Ascending aorta (tissue), 2 donors: Measurements from ENCODE around the gene CRACDL. TPM values are rescaled to one million over a fixed set of nuclear protein-coding genes. Genes with fewer than 3 reads are reported as not detected.
A peak's percentile ranks its signal among the peaks of the same experiment; 100 is the strongest.

Experiments used
- DNase-seq, 2 donors: peaks; one replicate each; pipeline ENCODE4 v3.0.0-alpha.2; 2019; ENCODE audit warnings: low spot score in 2 of 2
- H3K27ac ChIP-seq, 2 donors: fragments of 200-600 bp; sonication (generic); one replicate each; pipeline ENCODE4 v1.5.1; 2016 to 2017; ENCODE audit warnings: mild to moderate bottlenecking in 1 of 2
- H3K27me3 ChIP-seq: fragments of 200-600 bp; sonication (generic); one replicate; pipeline ENCODE4 v1.5.1; 2017
- H3K36me3 ChIP-seq, 2 donors: fragments of 200-600 bp; sonication (generic); one replicate each; pipeline ENCODE4 v1.5.1; 2016
- H3K4me1 ChIP-seq, 2 donors: fragments of 200-600 bp; sonication (generic); one replicate each; pipeline ENCODE4 v1.5.1; 2016 to 2017; ENCODE audit warnings: mild to moderate bottlenecking in 1 of 2
- H3K4me3 ChIP-seq, 2 donors: fragments of 200-600 bp; sonication (generic); one replicate each; pipeline ENCODE4 v1.5.1; 2016 to 2017; ENCODE audit warnings: mild to moderate bottlenecking in 1 of 2
- H3K9me3 ChIP-seq, 2 donors: fragments of 200-600 bp; sonication (generic); one replicate each; pipeline ENCODE4 v1.5.1; 2016
- intact Hi-C: fragments of 100-400 bp; cut with DNase I; formaldehyde crosslinking; loops from one replicate; pipeline ENCODE4 v1.15.1; 2023
- total RNA-seq: library from RNA; depleted of rRNA; stranded (reverse); fragments of >200 nt; gene quantifications from one replicate; pipeline ENCODE4 v1.1.0, GENCODE V29; 2016
- TF ChIP-seq, protein P1 (sequence below), 3 experiments: fragments of 200-600 bp in 2 of 3; fragments of 450-650 bp in 1 of 3; sonication (generic) in 2 of 3; IDR thresholded peaks; one replicate each; pipeline ENCODE4 v1.5.1; 2016 to 2019; ENCODE audit warnings: antibody characterized with exemption in 3 of 3, mild to moderate bottlenecking in 1 of 3, moderate library complexity in 1 of 3

Gene CRACDL
- total RNA-seq, 1 donor from 2014 or later = 51.9 TPM

DNA sequence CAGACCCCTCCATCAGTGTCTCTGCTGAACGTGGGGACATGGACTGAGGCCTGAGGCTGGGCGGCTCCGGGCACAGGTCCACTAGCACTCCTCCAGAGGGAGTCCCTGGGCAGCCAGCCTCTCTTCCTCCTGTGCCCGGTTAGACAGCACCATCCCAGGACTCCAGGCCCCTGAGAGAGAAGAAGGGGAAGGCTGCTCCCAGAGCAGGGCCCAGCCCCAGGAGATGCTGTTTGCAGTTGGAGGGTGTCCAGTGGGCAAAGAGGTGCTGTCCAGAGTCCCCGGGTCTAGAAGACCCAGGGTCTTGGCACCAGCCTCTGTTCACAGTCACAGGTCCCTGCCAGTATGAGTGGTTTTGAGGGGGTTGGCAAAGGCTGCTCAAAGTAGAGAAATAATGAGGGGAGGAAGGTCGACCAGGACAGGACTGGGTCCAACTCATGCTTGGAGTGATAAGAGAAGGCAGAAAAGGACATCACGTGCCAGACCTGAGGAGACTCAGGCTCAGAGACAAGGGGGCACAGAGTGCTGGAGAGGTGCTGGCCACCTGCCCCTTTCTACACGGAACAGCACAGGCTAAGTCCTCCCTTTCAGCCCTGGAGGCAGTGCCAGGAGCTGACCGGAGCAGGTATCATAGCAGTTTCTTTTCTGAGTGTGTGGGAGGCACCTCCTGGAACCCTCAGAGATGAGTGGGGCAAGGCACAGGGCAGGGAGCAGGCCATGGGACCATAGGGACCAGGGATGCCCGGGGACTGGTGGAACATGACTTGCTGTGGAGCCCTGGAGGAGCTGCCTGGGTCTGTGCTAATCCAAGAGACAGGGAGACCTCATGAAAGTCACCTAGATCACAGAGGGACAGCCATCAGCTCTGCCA is 21.1 kb downstream of the CRACDL start:
- peak in 1 of 2 donors; percentile 38 for DNase-seq
- Histone ChIP-seq H3K27ac (no peak overlapping the region), H3K4me1 (peaks cover 0 to 5% of the 10 kb centered on the region in 2 donors), H3K9me3 (no peaks in the 10 kb centered on the region), H3K27me3 (no peaks in the 10 kb centered on the region), H3K36me3 (no peaks in the 10 kb centered on the region), H3K4me3 (no peak overlapping the region)
- intact Hi-C loops = no loop called here
- TF ChIP-seq, protein P1, sequence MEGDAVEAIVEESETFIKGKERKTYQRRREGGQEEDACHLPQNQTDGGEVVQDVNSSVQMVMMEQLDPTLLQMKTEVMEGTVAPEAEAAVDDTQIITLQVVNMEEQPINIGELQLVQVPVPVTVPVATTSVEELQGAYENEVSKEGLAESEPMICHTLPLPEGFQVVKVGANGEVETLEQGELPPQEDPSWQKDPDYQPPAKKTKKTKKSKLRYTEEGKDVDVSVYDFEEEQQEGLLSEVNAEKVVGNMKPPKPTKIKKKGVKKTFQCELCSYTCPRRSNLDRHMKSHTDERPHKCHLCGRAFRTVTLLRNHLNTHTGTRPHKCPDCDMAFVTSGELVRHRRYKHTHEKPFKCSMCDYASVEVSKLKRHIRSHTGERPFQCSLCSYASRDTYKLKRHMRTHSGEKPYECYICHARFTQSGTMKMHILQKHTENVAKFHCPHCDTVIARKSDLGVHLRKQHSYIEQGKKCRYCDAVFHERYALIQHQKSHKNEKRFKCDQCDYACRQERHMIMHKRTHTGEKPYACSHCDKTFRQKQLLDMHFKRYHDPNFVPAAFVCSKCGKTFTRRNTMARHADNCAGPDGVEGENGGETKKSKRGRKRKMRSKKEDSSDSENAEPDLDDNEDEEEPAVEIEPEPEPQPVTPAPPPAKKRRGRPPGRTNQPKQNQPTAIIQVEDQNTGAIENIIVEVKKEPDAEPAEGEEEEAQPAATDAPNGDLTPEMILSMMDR (IDR thresholded peaks at IDR 0.05) = no peak

DNA sequence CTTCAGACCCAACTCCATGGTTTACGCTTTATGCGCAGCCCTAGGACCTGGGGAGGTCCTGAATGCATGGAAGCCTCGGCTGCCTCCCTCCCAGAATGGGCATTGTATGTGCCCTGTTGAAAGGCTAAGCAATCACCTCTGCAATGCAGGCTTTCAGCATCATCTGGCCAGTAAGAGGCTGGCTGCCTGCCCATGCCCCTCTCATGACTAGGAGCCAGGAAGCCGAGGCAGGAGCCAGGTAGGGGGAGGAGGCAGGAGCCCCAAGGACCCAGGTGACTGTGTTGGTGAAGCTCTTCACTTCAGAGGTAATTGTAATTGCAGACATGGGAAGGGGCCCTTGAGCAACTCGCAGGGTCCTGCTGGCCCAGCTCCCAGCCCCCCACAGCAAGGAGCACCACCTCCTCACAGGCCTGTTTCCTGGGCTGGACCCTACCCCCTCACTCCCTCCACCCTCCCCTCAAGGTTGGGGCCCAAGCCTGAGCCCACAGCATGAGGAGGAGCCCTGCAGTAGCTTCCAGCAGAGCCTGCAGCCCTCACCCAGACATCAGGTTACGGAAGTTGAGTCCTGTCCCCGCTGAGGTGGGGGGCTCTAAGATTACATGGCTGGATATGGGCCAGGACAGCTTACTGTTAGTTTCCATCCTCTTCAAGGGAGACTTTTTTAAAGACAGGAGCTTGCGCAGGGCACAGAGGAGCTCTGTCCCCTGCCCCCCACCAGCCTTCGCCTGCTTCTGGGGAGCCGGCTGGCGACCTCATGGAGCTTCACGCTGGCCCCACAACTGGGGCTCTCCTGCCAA is 21.9 kb downstream of the CRACDL start:
- Histone ChIP-seq H3K4me1 (peaks cover 0 to 5% of the 10 kb centered on the region in 2 donors), H3K9me3 (no peaks in the 10 kb centered on the region), H3K36me3 (no peaks in the 10 kb centered on the region), H3K4me3 (no peak overlapping the region), H3K27ac (no peak overlapping the region), H3K27me3 (no peaks in the 10 kb centered on the region)
- intact Hi-C loops = no loop called here
- no peak for DNase-seq
- TF ChIP-seq, protein P1 (IDR thresholded peaks at IDR 0.05) = no peak

DNA sequence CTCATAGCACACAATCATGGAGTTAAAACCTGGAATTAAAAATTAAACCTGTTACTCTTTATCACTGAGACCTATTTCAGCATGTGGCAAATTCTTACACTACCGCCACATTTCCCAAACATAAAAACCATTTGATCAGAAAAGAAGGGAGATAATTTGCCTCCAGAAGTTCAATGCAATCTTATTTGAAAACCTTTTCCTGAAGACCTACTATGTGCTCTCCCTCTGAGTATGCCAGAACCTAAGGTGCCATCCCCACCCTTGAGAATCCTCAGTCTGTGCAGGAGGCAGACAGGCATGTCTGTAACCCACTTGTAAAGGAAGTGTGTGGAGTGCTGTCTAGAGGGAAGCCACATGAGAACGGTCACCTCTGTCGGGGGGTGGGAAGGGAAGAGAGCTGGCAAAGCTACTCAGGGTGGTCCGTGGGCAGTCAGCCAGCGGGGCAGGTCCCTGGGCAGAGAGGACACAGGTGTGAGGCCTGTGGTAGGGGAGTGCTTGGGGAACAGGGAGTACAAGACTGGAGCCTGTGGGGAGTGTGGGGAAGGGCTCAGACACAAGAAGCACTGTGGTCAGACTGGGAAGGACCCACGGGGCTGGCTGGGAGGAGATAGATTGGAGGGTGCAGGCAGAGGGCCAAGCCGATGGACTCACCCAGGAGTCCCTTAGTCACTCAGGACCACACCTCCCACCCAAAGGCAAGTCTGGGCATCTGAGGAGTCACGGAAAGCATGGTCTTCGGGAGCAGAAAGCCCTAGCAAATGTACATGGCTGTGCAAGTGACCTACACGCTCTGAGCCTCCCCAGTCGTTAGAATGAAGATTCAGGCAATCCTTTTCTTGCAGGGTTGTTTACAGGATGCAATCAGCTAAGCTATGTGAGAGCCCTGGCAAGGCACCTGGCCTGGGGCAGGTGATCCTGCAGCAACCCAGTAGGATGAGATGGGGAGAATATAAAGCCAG is 22.8 kb downstream of the CRACDL start:
- intact Hi-C loops = no loop called here
- Histone ChIP-seq H3K36me3 (no peaks in the 10 kb centered on the region), H3K27me3 (no peaks in the 10 kb centered on the region), H3K4me1 (peaks cover 0 to 13% of the 10 kb centered on the region in 2 donors), H3K9me3 (no peaks in the 10 kb centered on the region), H3K4me3 (no peak overlapping the region), H3K27ac (no peak overlapping the region)
- DNase-seq = no peak
- TF ChIP-seq, protein P1 (IDR thresholded peaks at IDR 0.05) = no peak

DNA sequence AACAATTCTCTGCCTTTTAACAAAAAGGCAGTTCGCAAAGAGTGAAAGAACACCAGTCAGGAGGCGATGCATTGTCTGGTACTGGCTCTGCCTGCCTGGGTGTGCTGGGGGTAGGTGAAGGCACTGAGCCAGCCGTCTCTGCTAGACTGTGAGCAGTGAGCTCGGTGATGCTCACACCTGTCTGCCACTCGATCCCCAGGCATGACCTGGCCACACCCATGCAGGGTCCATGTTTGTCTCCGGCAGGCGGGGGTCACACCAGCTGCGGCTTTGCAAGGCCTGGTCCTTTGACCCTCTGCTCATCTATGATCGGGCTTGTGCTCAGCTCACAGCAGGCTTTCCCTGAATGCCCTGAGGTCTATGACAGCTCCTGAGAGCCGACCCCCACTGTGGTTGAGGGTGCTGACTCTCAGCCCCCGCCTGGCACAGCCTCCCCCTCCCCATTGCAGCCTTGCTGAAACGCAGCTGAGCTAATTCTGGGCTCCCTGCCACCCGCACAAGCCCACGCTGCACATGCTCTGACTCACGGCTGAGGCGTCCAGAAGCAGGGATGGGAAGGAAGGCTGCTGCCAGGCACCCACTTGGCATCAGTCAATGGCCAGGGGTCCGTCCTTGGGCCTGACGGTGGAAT is 23.7 kb downstream of the CRACDL start:
- H3K27ac ChIP-seq = no peak overlapping the region
- TF ChIP-seq, protein P1 (IDR thresholded peaks at IDR 0.05) = no peak
- DNase-seq = peak in 1 of 2 donors; percentile 21
- no peak overlapping the region for H3K4me3 ChIP-seq
- no peaks in the 10 kb centered on the region for H3K36me3 ChIP-seq
- H3K4me1 ChIP-seq = peaks cover 0 to 13% of the 10 kb centered on the region in 2 donors
- no peaks in the 10 kb centered on the region for H3K27me3 ChIP-seq
- H3K9me3 ChIP-seq = no peaks in the 10 kb centered on the region
- intact Hi-C loops = no loop called here
